Islet precursor cell (in vitro differentiated cells): ENCODE measurements around the gene C22orf23.
"Not testable (repeated sequence)": the region's sequence is repeated elsewhere in the genome, so short reads cannot be mapped to it uniquely, and the experiment has no call there.

ENCODE experiments used
- DNase-seq: peaks from one replicate; pipeline ENCODE4 v3.0.0-alpha.2; 2018

C22orf23 gene

DNA sequence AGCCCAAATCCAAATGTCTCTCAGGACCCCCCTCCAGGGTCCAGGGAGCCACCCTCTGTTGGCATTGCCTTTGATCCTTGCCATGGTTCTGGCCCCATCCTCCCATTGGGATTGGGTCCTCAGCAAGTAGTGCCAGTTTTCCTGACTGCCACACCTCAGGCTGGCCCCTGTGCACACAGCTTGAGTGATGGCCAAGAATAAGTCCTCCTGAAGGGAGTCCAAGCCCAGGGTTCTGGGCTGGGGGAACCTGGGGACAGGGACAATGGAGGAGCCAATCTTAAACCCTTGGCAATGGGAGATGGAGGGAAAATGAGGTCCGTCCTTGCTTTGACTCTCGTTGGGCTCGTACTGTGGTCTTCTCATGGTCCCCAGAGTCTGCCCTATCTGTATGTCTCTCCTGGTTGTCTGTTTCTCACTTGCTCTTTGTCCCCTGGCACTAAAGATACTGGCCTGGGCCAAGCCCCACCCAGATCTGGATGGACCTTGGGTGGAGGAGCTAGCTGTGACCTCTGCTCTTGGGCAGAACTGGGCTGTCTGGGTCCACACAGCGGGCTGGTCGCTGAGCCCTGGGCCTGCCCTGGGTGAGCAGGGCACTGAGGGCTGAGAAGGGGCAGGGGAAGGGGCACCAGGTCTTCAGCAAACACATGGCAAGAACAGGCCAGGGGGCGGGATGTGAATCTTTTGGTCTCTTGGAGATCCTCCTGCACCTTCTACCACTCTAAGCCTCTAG is 28.0 kb upstream of the C22orf23 start:
- no peak for DNase-seq

DNA sequence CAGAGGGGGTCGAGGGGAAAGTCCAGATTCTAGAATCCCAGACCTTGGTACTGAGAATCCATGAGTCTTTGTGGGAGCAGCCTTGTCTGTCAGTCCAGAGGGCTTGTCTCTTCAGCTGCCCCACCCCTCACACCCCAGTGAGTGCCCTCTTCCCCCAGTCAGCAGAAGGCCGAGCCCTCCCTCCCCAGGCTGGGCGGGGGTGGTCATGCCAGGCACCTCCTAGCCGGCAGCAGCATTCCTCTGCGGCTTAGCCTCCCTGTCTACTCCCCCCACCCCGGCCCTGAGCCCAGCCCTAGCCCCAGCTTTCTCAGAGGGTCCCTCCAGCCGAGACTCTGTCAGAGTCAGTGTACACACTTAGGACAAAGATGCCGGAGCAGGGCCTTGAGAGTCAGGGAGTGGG is 26.4 kb upstream of the C22orf23 start:
- peak; percentile 50 for DNase-seq

DNA sequence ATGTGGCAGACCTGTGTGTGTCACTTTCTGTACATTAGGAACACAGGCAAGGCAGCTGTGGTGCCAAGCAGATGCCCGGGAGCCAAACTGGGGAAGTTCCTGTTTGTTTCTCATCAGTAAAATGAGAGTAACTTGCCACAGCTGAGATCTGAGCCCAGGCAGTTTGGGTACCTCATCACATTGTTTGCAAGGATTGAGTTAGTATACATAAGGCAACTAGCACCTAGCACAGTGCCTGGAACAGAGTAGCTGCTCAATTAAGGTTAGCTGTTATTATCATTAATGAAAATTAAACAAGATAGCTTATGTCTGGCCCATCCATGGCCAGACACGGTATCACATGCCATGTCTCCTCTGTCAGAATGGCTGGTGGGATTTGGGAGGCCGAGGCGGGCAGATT is 23.1 kb upstream of the C22orf23 start:
- DNase-seq, result no peak

DNA sequence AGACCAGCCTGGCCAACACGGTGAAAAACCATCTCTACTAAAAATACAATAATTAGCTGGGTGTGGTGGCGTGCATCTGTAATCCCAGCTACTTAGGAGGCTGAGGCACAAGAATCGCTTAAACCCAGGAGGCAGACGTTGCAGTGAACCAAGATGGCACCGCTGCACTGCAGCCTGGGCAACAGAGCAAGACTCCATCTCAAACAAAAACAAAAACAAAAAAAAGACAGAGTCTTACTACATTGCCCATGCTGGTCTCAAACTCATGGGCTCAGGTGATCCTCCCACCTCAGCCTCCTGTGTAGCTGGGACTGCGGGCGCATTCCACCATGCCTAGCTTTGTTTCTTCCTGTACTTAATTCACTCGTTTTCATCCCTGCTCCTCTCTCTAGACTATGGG is 22.6 kb upstream of the C22orf23 start:
- DNase-seq, result not testable (repeated sequence)

DNA sequence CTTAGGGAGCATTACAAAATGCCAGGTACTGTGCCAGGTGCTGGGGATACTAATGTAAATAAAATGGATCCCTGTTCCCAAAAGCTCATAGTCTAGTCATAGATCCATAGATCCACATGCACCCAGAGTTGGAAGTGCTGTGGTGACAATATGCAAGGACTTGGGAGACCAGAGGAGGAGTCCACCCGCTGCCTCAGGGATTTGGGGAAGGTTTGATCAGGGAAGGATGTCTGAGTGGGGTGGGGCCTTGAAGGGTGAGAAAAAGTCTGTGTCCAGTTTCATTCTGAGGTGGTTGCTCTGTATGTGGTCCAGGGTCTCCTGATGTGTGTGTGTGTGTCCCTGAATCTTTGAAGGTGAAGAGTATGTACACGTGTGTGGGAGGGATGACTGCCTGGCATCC is 21.8 kb upstream of the C22orf23 start:
- no peak for DNase-seq

DNA sequence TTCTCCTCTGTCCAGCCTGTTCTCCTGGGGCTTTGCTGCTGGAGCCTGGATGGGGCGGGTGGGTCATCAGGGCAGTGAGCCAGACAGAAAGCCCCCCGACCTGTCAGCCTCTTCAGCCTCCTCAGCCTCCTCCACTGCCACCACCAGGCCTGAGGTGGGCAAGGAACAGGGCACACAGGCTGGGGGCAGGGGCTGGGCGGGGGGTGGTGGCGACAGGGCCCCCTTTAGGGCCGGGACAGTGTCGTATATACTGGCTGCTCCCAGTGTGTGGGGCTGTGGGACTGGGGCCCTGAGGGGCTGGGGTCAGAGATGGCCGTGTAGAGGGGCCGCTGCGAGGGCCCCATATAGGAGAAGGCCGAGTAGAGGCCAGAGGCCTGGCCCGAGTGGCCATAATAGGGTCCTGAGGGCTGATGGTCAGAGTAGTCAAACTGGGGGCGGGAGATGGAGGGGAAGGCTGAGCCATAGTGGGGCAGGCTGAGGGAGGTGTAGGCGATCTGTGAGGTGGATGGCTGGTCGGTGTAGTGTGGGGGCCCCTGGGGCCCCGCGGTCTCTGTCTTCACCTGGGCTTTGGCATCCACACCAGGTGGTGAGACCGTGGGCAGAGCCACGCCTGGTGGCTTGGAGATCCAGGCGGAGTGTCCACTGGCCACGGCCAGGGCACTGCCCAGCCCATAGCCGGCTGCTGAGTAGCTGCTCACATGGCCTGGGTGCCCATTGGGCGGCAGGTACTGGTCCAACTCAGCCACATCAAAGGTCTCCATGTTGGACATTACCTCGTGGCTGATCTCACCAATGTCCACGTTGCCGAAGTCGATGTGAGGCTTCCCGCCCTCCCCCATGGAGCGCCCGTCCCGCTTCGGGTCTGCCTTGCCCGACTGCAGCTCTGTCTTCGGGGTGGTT is 20.1 kb upstream of the C22orf23 start:
- no peak for DNase-seq

DNA sequence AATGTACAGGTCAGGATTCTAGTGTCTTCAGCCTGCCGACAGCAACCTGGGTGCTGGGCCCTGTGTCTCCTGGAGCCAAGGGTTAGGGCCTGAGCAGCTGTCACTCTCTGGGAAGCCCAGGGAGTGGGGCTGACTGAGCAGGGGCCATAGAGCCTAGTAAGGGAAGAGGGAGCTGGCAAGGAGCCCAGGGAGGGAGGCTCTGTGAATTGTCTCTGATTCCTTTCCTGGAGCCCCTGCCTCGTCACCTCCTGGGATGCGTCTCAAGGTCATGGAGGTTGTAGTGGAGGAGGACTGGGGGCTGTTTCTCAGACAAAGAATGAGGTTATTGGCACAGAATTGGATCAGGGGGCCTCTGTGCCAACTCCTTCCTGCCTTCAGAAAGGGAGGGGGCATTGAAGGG is 19.1 kb upstream of the C22orf23 start:
- DNase-seq, result no peak

DNA sequence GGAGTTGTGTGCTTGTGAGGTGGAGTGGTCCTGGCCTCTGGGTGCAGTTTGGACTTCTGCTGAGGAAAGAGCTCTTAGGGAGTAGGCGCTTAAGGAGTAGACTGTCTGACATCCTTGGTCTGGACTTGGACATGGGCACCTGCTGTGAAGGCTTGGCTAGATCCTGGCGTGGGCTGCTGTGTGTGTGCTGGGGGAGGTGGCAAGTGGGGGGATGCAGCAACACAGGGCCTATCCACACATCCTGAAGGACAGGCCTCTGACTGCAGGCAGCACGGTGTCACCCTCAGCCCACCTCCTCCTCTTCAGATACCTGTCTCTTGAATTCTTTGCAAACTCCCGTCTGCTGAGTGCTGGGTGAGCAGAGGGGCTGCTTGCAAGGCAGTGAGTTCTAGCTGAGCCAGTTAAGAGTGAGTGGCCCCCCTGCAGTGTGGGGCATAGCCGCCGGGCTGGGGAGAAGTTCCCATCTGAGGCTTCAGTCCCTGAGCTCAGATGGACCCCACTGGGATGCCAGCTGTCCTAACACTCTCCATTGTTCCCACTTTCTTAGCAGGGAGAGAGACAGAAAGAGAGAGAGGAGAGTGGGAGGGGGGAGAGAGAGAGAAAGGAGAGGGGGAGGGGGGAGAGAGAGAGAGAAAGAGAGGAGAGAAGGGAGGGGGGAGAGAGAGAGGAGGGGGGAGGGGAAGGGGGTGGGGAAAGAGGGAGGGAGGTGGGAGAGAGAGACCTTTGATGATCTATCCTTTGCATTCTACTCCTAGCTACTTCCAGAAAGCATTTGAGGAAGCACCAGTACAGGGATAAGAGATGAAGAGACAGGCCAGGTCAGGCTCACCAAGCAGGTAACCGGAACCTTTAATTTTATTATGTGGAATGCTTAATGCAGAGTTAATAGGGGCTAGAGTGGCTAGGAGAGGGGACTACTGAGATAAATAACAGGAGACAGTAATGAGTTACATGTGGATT is 18.4 kb upstream of the C22orf23 start:
- DNase-seq, result no peak

DNA sequence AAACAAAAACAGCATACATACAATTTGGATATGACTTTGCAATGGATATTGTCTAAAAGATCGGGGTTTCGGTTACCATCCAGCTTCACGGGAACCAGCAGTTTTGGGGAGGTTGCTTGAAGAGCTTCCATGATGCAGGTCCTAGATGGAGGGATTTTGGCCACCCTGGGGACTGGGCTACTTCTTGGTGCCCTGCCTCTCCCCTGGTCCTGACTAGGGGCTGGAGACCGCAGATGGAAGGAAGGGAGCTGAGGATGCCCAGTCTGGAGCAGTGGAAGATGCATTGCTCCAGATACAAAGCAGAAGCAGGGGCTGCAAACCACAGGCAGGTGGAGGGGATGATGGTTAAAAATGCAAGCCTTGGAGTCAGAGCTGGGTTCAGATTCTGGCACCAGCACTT is 17.5 kb upstream of the C22orf23 start:
- DNase-seq, result no peak

DNA sequence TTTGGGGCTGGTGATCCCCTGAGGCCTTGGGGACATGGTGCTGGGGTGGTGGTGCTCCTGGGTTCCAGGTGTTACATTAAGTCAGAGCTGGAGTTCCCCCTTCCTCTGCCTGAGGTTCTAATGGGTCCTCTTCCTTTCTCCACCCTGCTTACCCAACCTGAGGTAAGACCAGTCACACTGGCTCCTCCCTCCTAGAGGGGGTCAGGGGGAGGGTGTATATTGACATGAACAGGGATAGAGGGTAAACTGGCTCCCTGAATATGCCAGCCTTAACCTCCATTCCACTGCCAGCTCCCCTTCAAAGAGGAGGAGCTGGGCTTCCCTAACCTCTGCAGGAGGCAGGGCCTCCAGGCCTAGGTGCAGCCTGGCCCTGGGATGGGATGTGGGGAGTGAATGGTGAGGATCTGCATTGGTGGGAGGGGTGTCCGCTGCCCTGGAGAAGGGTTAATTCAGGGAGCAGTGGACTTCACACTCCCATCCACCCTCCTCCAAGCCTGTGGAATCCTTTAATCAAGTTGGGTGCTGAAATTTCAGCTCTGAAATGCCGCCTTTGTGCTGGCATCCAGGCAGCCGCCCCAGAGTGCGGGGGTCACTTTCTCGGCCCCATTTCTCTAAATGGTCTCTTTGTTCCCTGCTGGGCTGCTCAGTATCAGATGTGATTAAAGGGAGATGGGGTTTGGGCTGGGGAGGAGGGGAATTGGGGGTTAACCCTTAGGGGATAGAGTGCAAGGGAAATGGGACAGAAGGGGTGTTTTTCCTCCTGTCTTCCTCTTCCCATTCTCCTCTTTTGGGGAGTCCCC is 15.3 kb upstream of the C22orf23 start:
- DNase-seq, result no peak

DNA sequence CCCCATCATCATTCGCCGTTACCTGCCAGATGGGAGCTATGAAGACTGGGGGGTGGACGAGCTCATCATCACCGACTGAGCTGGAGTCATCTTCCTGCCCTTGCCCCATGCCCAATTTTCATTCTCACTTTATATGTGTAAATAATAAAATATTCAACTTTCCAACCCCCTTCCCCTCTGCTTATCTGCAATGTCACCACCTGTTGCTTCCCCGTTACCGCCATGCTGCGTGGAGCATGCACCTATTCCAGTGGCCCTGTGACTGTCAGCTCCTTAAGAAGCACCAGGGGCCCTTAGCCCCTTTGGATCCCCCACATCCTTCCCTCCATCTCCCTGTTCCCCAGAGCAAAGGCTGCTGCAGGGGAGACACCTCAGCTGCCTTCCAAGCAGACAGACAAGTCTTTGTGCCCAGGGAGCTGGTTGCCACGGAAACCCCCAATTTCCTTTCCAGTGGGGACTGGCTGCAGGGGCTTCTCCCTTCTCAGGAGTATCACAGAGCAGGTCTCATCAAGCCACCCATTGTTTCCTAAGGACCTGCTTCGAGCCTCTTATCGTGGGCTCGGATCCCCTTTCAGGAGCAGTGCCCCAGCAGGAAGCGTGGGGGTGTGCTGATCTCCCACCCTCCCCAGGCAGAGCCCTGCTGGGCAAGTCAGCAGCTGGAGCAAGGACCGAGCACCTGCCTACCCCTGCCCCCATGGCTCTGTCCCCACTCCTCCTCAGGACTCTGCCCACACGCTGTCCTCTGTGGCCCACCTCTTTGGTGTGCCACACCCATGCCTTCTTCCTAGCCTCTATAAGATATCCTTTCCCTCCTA is 14.4 kb upstream of the C22orf23 start:
- peak; percentile 70 for DNase-seq

DNA sequence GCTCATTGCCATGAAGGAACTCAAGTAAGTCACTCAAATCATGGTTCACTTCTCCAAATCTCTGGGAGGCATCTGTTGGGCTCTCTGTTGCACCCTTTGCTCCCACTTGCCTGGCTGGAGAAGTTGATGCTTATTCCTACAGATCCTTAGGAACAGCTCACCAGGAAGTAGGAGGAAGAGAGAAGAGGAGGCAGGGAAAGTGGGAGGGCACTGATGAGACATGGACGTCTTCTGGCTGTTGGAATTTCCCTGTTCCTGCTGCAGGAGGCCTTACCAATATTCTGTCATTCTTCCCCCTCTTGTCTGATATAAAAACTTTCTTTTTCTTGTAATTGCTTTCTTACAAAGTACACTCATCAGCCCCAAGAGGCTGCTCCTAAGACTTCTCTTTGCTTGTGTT is 13.7 kb upstream of the C22orf23 start:
- no peak for DNase-seq

DNA sequence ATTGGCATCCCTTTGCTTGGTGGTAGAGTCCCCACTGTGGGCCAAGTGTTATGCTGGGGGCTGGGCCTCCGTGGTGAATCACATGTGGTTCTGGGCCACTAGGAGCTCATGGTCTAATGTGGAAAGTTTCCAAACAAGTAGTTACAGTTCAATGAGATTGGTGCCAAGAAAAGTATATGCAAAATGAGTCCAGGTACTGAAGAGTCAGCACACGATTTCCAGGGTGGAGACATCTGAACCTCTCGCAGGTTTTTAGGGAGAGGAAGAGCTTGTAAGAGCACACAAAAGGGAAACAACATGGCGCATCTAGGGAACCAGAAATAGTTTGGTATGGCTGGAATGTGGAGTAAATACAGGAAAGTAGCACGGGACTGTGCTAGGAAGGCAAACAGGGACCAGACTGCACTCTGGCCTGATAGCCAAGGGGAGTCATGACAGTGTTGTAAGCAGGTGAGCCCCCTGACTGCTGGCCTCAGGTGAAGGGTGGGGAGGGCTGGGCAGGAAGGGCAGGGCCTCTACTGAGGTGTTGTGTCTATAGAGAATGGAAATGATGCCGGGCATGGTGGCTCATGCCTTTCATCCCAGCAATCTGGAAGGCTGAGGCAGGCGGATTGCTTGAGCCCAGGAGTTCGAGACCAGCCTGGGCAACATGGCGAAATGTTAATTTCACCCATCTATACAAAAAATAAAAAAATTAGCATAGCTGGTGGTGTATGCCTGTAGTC is 12.7 kb upstream of the C22orf23 start:
- no peak for DNase-seq

DNA sequence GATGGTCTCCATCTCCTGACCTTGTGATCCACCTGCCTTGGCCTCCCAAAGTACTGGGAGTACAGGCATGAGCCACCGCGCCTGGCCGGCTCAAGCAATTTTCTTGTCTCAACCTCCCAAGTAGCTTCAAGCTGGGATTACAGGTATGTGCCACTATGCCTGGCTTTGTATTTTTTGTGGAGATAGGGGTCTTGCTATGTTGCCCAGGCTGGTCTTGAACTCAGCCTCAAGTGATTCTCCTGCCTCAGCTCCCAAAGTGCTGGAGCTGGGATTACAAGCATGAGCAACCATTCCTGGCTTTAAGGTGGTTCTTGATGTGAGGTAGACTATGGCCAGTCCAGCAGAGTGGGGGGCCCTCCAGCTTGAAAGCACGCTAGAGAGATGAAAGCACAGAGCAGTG is 7.7 kb upstream of the C22orf23 start:
- DNase-seq, result no peak

DNA sequence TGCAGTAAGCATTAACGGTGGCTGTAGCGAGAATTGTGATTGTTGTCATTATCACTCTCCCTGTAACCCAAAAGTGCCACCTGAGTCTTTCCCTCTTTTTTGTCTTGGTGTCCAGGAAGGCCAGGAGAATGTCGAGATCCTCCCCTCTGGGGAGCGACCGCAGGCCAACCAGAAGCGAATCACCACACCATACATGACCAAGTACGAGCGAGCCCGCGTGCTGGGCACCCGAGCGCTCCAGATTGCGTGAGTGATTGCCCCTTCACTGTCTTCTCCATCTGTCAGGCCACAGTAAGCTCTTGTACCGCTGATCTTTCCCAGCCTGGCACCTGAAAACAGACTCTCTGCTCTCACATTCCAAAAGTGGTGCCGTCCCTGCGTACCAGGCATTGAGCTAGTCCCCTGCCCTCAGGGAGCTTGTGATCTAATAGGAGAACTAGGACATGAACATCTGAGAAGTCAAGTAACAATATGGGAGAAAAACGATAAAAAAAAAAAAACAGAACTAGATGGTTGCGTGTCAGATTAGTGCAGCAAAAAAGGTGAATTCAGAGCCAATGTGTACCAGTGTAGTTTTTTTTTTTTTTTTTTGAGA is 5.9 kb upstream of the C22orf23 start:
- no peak for DNase-seq

DNA sequence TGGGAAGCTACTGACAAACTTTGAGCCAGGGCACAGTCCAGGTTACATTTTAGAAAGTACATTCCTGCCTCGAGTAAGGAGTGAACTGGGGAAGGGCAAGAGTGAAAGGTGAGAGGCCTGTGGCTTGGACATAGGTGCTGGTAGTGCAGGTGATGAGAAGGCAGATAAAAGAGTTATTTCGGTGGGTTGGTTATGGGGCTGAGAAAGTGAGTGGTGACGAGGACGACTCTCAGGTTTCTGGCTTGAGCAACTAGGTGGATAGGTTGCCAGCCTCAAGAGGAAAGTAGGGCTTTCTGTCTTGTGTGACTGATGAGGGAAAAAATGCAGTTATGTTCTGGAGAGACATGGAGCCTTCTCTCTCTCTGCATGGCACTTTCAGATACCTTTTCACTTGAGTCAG is 3.8 kb upstream of the C22orf23 start:
- DNase-seq, result no peak

DNA sequence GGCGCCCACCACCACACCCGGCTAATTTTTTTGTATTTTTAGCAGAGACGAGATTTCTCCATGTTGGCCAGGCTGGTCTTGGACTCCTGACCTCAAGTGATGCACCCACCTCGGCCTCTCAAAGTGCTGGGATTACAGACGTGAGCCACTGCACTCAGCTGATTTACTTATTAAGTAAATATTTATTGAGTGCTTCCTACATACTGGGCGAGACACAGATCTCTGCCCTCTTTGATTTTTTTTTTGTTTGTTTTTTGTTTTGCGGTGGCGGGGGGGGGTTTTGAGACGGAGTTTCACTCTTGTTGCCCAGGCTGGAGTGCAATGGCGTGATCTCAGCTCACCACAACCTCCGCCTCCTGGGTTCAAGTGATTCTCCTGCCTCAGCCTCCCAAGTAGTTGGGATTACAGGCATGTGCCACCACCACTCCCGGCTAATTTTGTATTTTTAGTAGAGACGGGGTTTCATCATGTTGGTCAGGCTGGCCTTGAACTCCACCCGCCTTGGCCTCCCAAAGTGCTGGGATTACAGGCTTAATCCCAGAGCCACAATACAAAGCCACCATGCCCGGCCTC is 2.5 kb upstream of the C22orf23 start:
- DNase-seq, result not testable (repeated sequence)

DNA sequence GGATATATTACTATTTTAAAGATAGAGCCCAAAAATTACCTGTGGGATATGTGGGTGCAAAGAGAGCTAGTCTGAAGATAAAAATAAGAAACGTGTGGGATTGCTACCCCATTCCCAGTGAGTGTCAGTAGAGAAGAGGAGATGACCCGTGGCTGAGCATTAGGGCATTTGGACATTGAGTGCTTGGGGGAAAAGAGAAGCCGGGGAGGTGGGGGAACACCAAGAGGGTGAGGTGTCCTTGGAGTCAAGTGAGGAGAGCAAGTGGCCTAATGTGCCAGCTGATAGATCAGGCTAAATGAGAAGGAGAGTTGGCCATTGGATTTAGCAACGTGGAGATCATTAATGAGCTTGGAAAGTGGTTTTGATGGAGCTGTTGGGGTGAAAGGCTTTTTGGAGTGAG is 1.3 kb upstream of the C22orf23 start:
- DNase-seq, result no peak

DNA sequence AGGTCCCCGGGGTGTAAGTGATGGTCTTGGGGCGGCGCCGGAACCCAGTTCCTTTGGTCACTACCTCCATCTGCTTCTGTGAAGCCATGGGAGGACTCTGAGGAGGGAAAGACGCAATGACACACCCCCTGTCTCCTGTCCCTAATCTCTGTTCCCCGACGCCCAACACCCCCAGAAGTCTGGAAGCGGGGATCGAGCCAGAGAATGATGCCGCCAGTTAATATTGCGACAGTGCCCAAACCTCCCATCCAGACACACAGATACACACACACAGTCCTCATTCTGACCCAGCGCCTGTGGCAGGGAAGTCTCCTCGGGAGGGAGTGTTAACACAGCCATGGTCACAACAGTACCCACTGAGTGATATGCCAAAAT is 352 bp downstream of the C22orf23 start:
- no peak for DNase-seq

DNA sequence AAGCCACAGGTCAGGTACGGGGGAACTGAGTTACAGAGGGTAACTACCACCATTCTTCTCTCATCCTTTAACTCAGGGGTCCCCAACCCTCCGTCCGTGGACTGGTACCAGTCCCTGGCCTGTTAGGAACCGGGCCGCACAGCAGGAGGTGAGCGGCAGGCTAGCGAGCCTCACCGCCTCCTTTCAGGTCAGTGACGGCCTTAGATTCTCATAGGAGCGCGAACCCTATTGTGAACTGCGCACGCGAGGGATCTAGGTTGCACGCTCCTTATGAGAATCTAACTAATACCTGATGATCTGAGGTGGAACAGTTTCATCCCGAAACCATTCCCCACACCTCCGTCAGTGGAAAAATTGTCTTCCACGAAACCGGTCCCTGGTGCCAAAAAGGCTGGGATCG is 772 bp downstream of the C22orf23 start:
- DNase-seq, result not testable (repeated sequence)
